ENCODE results near the gene SPRYD3.

GRCh38 chr12:53062977-53063707, 16.0 kb downstream of the SPRYD3 start:
- TF ChIP-seq, protein P1, sequence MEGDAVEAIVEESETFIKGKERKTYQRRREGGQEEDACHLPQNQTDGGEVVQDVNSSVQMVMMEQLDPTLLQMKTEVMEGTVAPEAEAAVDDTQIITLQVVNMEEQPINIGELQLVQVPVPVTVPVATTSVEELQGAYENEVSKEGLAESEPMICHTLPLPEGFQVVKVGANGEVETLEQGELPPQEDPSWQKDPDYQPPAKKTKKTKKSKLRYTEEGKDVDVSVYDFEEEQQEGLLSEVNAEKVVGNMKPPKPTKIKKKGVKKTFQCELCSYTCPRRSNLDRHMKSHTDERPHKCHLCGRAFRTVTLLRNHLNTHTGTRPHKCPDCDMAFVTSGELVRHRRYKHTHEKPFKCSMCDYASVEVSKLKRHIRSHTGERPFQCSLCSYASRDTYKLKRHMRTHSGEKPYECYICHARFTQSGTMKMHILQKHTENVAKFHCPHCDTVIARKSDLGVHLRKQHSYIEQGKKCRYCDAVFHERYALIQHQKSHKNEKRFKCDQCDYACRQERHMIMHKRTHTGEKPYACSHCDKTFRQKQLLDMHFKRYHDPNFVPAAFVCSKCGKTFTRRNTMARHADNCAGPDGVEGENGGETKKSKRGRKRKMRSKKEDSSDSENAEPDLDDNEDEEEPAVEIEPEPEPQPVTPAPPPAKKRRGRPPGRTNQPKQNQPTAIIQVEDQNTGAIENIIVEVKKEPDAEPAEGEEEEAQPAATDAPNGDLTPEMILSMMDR (IDR thresholded peaks at IDR 0.05), result no peak
- no peak for TF ChIP-seq POLR2A (IDR thresholded peaks at IDR 0.05)
- no peak for TF ChIP-seq POLR2AphosphoS5 (IDR thresholded peaks at IDR 0.05)
